HG02610 (cell line): ENCODE measurements around the gene SEC31B.

Source experiments
- ATAC-seq: cut with Tn5 transposase; IDR thresholded peaks from one replicate; pipeline ENCODE4 v1.9.1; 2021; ENCODE audit warnings: mild to moderate bottlenecking, moderate library complexity; ENCODE audit not compliant: unreplicated experiment

SEC31B gene

DNA sequence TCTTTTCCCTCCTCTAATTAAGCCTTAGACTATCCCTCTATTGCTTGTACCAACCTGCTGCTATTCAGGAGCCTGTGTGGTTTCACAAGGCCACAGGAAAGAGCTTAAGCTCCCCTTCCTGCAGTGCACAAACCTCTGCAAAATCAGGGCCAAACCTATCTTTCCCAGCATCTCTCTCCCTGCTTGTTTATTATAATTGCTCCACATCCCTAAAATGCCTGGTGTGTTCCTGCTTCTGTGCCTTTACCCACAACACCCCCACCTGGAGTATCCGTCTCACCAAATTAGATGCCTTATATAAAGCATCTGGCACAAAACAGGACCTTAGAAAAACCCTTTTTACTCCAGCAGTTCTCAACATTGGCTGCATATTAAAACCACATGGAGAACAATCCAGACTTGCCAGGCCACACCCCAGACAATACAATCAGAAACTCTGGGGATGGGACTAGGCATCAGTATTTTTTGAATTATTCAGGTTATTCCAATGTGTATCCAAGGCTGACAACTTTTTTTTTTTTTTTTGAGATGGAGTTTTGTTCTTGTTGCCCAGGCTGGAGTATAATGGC lies 16.7 kb downstream of the SEC31B start:
- ATAC-seq, result no peak

- ATAC-seq, result no peak
Measured at GRCh38 chr10:100501423-100501822, 18.2 kb downstream of the SEC31B start.

DNA sequence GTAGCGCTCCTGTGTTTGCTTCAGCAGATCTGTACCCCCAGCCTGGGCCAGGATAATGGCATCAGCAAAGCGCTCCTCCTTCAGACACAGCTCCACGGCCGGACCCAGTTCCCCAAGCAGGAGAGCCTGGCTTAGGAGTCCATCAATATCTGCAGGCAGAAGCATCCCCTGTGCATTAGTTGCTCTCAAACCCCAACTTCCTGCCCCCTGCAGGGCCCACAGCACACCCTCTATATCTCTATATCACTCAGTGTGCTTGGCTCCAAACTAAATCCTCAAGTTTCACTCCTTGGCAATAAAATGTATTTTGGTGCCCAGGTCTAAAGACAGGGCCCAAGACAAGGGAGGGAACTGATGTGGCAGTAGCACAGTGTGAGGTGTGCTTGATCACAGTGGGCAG lies 21.6 kb downstream of the SEC31B start:
- no peak for ATAC-seq

DNA sequence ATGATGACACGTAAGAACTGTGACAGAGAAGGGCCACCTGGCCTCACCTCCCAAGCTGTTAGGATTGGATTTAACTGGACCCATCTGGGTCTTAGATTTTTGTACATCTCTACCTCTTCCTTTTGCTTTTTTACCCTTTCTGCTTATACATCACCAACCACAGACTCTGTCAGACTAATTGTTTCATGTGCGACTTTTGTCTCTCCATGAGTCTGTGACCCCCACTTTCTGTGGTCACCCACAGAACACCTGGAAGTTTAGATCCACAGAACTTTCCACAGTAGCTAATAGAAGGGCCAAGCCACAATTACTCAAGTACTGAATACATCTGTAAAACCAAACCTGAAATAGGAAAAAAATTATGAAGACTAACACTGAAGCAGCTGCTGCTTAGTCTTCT lies 23.1 kb downstream of the SEC31B start:
- no peak for ATAC-seq

DNA sequence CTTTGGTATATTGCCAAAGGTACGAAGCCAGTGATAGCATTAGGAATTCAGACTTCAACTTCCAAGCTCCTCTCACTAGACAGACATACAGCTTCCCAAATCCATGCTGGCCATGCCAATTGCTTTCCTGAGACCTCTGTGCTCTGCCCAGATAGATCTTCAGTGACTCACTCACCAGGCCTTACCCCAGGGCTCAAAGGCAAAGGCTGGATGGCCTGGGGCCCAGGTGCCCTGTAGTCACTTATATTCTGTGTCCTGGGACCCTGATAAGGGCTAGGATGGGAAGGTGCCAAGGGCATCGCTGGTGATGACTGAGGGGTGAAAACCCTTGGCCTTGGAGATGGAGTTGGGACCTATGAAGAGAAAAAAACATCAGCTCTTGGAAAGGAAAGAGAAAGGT lies 29.1 kb downstream of the SEC31B start:
- ATAC-seq, result no peak

GRCh38 chr10:100489396-100489795 lies 30.3 kb downstream of the SEC31B start:
- no peak for ATAC-seq

GRCh38 chr10:100487529-100487928 lies 32.1 kb downstream of the SEC31B start:
- ATAC-seq, result no peak

- no peak for ATAC-seq
Measured at GRCh38 chr10:100485801-100486495, 33.7 kb downstream of the SEC31B start.

- ATAC-seq, result no peak
Measured at GRCh38 chr10:100485366-100485765, 34.3 kb downstream of the SEC31B start.

DNA sequence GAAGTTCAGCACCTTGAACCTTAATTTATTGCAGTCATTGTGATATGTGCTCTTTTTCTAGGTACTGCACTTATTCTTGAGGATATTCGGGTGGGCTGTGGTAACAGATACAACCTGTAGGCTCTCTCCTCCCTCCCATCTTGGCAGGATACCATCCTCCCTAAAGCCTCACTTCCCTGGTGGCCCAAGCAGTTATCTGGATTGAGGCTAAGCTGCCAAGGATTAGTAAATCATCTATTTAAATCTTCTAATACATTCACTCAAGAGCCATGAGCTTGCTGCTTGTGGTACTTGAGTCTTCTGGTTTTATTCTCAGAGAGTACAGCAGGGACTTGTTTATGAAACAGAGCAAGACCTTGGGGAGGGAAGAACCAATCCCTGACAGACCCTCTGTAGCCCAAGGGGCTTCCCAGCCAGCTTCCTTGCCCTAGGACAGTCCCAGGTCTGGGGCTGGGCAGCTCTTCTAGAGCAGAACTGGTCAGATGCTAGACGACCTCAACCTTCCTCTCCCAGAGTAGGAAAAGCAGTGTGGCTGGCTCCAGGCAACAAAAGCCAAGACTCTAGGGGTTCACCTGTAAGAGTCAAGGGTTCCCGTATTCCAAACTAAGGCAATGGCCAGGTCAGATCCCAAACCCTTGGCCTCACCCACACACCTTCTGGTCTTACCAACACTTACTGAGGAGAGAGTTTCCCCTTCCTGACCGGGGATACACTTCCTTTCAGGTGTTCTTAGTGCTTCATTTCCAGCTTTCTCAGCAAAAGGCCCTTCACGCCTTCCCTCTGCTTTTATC lies 35.6 kb downstream of the SEC31B start:
- ATAC-seq, result no peak

DNA sequence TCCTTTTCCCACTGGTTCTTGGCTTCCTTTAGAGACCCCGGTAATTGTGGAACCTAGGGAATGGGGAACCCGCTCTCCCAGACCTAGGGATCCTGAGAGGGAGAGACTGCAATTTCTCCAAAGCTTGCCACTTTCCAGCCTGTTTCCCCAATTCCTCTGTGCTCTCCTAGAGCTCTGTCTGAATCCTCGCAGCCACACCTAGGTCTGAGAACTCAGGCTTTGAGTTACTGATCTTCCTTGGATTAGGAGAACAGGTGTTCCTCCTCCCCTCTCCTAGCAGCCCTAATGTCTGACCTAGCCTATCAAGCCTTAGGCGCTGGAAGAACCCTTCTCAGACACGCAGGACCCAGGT lies 36.9 kb downstream of the SEC31B start:
- no peak for ATAC-seq

DNA sequence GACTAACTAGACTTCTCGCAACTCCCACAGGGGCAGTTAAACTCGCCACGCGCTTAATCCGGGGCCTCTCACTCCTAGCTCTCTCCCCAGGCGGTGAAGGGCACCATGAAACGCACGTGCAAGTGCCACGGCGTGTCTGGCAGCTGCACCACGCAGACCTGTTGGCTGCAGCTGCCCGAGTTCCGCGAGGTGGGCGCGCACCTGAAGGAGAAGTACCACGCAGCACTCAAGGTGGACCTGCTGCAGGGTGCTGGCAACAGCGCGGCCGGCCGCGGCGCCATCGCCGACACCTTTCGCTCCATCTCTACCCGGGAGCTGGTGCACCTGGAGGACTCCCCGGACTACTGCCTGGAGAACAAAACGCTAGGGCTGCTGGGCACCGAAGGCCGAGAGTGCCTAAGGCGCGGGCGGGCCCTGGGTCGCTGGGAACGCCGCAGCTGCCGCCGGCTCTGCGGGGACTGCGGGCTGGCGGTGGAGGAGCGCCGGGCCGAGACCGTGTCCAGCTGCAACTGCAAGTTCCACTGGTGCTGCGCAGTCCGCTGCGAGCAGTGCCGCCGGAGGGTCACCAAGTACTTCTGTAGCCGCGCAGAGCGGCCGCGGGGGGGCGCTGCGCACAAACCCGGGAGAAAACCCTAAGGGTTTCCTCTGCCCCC lies 37.4 kb downstream of the SEC31B start:
- no peak for ATAC-seq

DNA sequence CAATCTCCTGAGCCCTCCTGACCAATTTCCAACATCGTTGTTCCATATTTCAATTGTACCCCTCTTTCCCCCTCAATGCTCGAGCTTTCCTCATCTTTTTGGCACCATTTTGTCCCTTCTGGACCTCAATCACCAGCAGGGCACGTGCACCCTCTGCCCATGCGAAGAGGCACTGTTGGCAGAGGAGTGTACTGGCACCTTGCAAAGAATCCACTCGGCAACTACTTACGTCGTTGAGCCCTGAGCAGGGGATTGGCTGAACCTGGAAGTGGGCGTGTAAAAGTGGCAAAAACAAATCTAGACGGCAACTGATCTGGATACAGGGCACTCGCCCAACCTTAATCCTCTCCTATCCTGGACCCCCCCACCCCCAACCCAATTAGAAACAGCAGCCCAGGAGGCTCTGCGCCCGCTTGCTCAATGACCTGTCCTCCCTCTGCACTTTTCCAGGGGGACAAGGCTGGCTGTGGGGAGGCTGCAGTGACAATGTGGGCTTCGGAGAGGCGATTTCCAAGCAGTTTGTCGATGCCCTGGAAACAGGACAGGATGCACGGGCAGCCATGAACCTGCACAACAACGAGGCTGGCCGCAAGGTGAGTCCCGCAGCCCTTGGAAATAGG lies 38.1 kb downstream of the SEC31B start:
- peak; percentile 99 for ATAC-seq

DNA sequence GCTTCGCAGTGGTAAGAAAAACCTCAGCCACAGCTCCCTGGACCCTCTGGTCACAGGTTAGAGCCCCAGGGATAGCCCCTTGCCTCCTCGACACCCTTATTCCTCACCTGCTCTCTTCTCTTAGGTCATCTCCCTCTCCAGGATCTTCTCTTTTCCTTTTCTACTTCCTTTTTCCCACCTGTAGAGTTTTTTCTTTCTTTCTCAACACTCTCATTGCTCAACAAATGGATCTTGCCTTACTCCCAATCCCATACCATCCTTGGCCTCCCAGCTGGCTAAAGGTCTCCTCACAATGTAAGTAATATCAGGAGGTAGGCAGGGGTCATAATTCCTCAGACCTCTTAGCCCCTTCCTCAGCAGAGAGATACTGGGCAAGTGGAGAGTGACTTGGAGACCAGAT lies 39.7 kb downstream of the SEC31B start:
- no peak for ATAC-seq

GRCh38 chr10:100479037-100479436 lies 40.6 kb downstream of the SEC31B start:
- no peak for ATAC-seq

DNA sequence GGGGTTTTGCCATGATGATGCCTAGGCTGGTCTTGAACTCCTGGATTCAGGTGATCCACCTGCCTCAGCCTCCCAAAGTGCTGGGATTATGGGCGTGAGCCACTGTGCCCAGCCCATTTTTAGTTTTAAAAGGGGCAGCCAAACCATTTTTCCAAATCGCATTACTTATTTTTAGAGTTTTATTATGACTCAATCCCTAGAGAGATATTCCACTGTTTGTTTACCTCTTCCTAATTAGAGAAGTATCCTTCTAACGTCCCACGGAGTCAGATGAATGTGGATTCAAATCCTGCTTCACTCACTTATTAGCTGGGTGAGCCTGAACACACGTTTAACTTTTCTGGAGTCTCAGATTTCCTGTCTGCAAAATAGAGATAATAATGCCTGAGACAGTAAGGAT lies 41.7 kb downstream of the SEC31B start:
- no peak for ATAC-seq

DNA sequence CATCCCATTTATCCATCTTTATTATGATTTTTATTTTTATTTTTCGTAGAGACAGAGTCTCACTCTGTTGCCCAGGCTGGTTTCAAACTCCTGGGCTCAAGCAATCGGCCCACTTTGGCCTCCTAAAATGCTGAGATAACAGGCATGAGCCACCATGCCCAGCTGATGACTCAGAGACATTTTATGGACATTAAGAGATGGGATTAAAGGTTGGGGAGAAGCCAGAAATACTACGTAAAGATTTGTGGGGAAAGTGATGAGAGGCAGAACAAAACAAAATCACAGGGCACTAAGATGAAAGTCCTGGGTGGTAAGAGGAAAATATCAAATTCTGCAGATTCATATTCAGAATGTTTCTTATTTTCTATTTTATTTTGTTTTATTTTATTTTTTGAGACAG lies 49.3 kb downstream of the SEC31B start:
- ATAC-seq, result no peak

DNA sequence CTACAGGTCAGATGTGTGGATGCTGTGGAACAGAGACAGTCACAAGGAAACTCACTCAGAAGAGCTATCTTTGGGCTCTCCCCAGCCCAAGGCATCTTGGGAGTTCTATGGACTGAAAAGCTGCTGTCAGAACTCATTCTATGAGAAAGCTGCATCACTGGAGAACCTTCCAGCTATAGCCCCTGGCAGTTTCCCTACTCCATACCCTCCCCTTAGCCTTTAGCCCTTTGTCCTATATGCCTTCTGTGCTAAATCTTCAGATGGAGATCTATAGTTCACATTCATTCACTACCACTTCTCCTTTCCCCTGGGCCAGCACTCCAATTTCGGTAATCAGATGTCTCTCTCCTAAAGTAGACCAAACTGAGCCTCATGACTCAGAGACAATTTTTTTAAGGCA lies 49.9 kb downstream of the SEC31B start:
- ATAC-seq, result no peak

DNA sequence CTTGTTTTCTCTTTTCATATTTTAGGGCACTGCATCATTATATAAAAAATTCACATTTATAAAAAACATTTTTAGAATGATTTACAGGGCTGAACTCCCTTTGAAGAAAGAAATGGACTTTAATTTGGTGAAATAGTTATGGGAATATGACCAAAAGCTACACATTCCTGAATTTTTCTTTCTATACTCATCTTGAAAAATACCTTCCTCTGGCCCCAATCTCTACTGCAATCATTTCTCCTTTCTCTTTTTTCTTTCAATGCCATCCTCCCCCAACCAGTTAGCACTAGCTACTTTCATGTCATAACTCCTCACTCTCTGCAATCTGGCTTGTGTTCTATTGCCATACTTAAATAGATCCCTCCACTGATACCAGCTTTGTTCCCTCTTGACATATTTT lies 50.7 kb downstream of the SEC31B start:
- ATAC-seq, result no peak

- no peak for ATAC-seq
Measured at GRCh38 chr10:100468322-100468721, 51.3 kb downstream of the SEC31B start.

- no peak for ATAC-seq
Measured at GRCh38 chr10:100462709-100463108, 57.0 kb downstream of the SEC31B start, which contains the start of gene WNT8B. TSS of gene WNT8B (plus strand) at chr10:100463009. CDS start at chr10:100463169, 160 bp downstream.
